ENCODE data around the gene WNT3A.

- TF ChIP-seq, protein P1, sequence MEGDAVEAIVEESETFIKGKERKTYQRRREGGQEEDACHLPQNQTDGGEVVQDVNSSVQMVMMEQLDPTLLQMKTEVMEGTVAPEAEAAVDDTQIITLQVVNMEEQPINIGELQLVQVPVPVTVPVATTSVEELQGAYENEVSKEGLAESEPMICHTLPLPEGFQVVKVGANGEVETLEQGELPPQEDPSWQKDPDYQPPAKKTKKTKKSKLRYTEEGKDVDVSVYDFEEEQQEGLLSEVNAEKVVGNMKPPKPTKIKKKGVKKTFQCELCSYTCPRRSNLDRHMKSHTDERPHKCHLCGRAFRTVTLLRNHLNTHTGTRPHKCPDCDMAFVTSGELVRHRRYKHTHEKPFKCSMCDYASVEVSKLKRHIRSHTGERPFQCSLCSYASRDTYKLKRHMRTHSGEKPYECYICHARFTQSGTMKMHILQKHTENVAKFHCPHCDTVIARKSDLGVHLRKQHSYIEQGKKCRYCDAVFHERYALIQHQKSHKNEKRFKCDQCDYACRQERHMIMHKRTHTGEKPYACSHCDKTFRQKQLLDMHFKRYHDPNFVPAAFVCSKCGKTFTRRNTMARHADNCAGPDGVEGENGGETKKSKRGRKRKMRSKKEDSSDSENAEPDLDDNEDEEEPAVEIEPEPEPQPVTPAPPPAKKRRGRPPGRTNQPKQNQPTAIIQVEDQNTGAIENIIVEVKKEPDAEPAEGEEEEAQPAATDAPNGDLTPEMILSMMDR (IDR thresholded peaks at IDR 0.05) = no peak
- no peak for TF ChIP-seq POLR2A (IDR thresholded peaks at IDR 0.05)
Measured at GRCh38 chr1:228003461-228004330, 3.1 kb upstream of the WNT3A start.

Data from right lobe of liver (tissue), 4 donors.